Thyroid gland (tissue), 4 donors: Measurements from ENCODE around the gene NLK.

Experiments used
- CTCF ChIP-seq, 6 experiments: fragments of 200-600 bp in 3 of 6; fragments of 450-650 bp in 3 of 6; sonication (generic) in 3 of 6; IDR thresholded peaks; one replicate each; pipeline ENCODE4 v1.5.1; 2016 to 2019; ENCODE audit warnings: antibody characterized with exemption in 6 of 6, mild to moderate bottlenecking in 2 of 6, inconsistent platforms in 1 of 6, moderate library complexity in 1 of 6
- POLR2A ChIP-seq, 2 donors: fragments of 450-650 bp; IDR thresholded peaks; one replicate each; pipeline ENCODE4 v1.6.1; 2017; ENCODE audit warnings: antibody characterized with exemption in 2 of 2, mild to moderate bottlenecking in 2 of 2, moderate library complexity in 1 of 2

GRCh38 chr17:28046034-28046825 is 3.8 kb downstream of the NLK start:
- no peak for TF ChIP-seq CTCF (IDR thresholded peaks at IDR 0.05)
- TF ChIP-seq POLR2A (IDR thresholded peaks at IDR 0.05): no peak
